Left ventricle myocardium inferior (tissue), 1 donor: Measurements from ENCODE around the gene TUNAR. TPM values are rescaled to one million over a fixed set of nuclear protein-coding genes. Genes with fewer than 3 reads are reported as not detected.

ENCODE experiments used
- DNase-seq: peaks from one replicate; pipeline ENCODE4 v3.0.0-alpha.2; 2020
- H3K27ac ChIP-seq: fragments of 200-600 bp; replicated peaks from 2 replicates; pipeline ENCODE4 v1.8.0; 2021
- H3K27me3 ChIP-seq: fragments of 200-600 bp; 2 replicates; pipeline ENCODE4 v1.8.0; 2021; ENCODE audit warnings: low read depth
- H3K36me3 ChIP-seq: fragments of 200-600 bp; 2 replicates; pipeline ENCODE4 v1.8.0; 2021
- H3K4me1 ChIP-seq: fragments of 200-600 bp; 2 replicates; pipeline ENCODE4 v1.8.0; 2021
- H3K4me3 ChIP-seq: fragments of 200-600 bp; 2 replicates; pipeline ENCODE4 v1.8.0; 2021; ENCODE audit warnings: mild to moderate bottlenecking, moderate library complexity
- H3K9me3 ChIP-seq: fragments of 200-600 bp; replicated peaks from 2 replicates; pipeline ENCODE4 v1.8.0; 2021
- CTCF ChIP-seq: fragments of 200-600 bp; IDR thresholded peaks from 2 replicates; pipeline ENCODE4 v1.8.0; 2021; ENCODE audit warnings: antibody characterized with exemption, mild to moderate bottlenecking, borderline replicate concordance
- intact Hi-C: fragments of 100-400 bp; cut with micrococcal nuclease; formaldehyde crosslinking; loops from one replicate; pipeline ENCODE4 v1.11.0; 2022
- long read RNA-seq: library from polyadenylated mRNA; unstranded; transcript quantifications from one replicate; pipeline ENCODE4 v2.0.0, GENCODE V29; 2021
- total RNA-seq: library from RNA; stranded (reverse); fragmentation: NEBNext Ultra II Directional; extraction: Animal tissue kit (Norgen Biotek cat#: 25700); gene quantifications from one replicate; pipeline ENCODE4 v1.2.1, GENCODE V29; 2021
- donor health status: DM: no; HTN: yes; CAD: no; lungs with severe emphysema.

The TUNAR gene
- not detected for total RNA-seq
- long read RNA-seq: 0 reads

- no peaks in the 10 kb centered on the region for H3K9me3 ChIP-seq
- intact Hi-C loops: no loop called here
- H3K36me3 ChIP-seq: no peaks in the 10 kb centered on the region
- no peak within 1 kb of the TSS for H3K27ac ChIP-seq
- peaks cover 14% of the 10 kb centered on the region for H3K4me1 ChIP-seq
- H3K4me3 ChIP-seq: peak within 1 kb of the TSS; percentile 51
- H3K27me3 ChIP-seq: peaks cover 100% of the 10 kb centered on the region
- TF ChIP-seq CTCF: no peak
- no peak for DNase-seq
Observed at GRCh38 chr14:95876761-95877538, at the start of gene TUNAR. Gene TUNAR (plus strand): TSS chr14:95876832.

DNA sequence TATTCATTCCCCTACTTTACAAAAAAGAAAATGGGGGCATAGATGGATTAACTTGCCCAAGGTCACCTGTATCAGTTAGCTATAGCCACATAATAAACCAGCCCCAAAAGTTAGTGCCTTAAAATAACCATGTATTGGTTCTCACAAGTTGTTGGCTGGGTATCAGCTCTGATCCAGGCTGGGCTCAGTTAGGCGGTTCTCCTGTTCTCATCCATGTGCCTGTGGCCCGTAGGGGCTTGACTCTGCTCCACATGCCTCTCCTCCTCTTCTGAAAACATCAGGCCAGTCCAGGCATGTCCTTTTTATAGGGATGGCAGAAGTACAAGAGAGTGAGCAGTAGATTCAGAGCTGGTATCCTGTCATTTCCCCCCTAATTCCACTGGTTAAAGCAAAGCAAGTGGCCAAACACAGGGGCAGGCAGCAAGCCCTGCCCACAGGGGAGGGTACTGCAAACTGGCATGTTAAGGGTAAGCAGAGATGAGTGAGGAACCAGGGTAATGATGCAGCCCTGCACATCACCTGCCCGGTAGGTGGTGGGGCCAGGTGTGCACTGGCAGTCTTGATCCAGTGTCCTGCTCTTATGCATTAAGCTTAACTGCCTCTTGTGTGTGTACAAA lies 47.9 kb upstream of the TUNAR start:
- Histone ChIP-seq H3K9me3 (peaks cover 21% of the 10 kb centered on the region), H3K27ac (no peak overlapping the region), H3K36me3 (no peaks in the 10 kb centered on the region), H3K4me3 (no peak overlapping the region), H3K4me1 (no peaks in the 10 kb centered on the region), H3K27me3 (peaks cover 63% of the 10 kb centered on the region)
- intact Hi-C loops: no loop called here
- DNase-seq: no peak
- TF ChIP-seq CTCF: no peak

- intact Hi-C loops: no loop called here
- H3K27me3 ChIP-seq: peaks cover 69% of the 10 kb centered on the region
- H3K36me3 ChIP-seq: no peaks in the 10 kb centered on the region
Observed at GRCh38 chr14:95829321-95829720, 47.3 kb upstream of the TUNAR start.

GRCh38 chr14:95830386-95830785 lies 46.2 kb upstream of the TUNAR start:
- TF ChIP-seq CTCF: no peak
- H3K4me1 ChIP-seq: no peaks in the 10 kb centered on the region
- H3K27ac ChIP-seq: no peak overlapping the region
- intact Hi-C loops: no loop called here
- no peak overlapping the region for H3K4me3 ChIP-seq
- no peak for DNase-seq
- peaks cover 79% of the 10 kb centered on the region for H3K27me3 ChIP-seq
- peaks cover 10% of the 10 kb centered on the region for H3K9me3 ChIP-seq
- no peaks in the 10 kb centered on the region for H3K36me3 ChIP-seq

More at GRCh38 chr14:95829321-95829720, 47.3 kb upstream of the TUNAR start:
- TF ChIP-seq CTCF: no peak
- no peak overlapping the region for H3K27ac ChIP-seq
- H3K4me1 ChIP-seq: no peaks in the 10 kb centered on the region
- peaks cover 18% of the 10 kb centered on the region for H3K9me3 ChIP-seq
- no peak overlapping the region for H3K4me3 ChIP-seq
- no peak for DNase-seq

DNA sequence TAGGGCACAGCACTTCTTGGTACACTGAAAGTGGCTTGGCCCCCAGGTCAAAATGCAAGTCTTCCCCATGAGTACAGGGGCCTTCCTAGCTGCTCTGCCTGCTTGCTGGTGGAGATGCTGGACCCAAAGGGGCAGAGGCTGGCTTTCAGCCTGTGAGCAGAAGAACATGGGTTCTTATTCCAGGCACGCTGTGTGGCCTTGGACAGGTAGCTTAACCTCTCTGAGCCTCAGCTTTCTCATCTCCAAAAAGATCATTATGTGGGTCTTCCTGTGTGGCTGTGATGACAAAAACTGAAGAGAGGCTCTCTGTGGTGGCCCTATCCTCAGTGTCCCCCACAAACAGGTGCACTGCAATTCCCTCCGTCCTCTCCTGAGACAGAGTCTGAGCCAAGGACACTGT lies 45.6 kb upstream of the TUNAR start:
- H3K36me3 ChIP-seq: no peaks in the 10 kb centered on the region
- no peak for TF ChIP-seq CTCF
- no peak for DNase-seq
- H3K27ac ChIP-seq: no peak overlapping the region
- H3K9me3 ChIP-seq: peaks cover 10% of the 10 kb centered on the region
- no peak overlapping the region for H3K4me3 ChIP-seq
- H3K4me1 ChIP-seq: no peaks in the 10 kb centered on the region
- H3K27me3 ChIP-seq: peaks cover 80% of the 10 kb centered on the region
- intact Hi-C loops: no loop called here
